Measurements from ENCODE around the gene TUBA1A.

- TF ChIP-seq CTCF (conservative IDR thresholded peaks at IDR 0.05 in 1 of 2, IDR thresholded peaks at IDR 0.05 in 1 of 2; ENCODE audit: low read depth in 1 of 2, low read length in 2 of 2) = no peak
- no peak for TF ChIP-seq EZH2 (IDR thresholded peaks at IDR 0.05; ENCODE audit: low read length, missing control alignments)
Measured at GRCh38 chr12:49146406-49146805, 42.5 kb downstream of the TUBA1A start.

Data from fibroblast of lung (primary cell).